GM19438 (cell line): ENCODE results near the gene PAX7.
"Not testable (repeated sequence)": the region's sequence is repeated elsewhere in the genome, so short reads cannot be mapped to it uniquely, and the experiment has no call there.

Source experiments
- ATAC-seq: cut with Tn5 transposase; IDR thresholded peaks from one replicate; pipeline ENCODE4 v1.9.1; 2021; ENCODE audit warnings: low read depth; ENCODE audit not compliant: unreplicated experiment

The PAX7 gene

DNA sequence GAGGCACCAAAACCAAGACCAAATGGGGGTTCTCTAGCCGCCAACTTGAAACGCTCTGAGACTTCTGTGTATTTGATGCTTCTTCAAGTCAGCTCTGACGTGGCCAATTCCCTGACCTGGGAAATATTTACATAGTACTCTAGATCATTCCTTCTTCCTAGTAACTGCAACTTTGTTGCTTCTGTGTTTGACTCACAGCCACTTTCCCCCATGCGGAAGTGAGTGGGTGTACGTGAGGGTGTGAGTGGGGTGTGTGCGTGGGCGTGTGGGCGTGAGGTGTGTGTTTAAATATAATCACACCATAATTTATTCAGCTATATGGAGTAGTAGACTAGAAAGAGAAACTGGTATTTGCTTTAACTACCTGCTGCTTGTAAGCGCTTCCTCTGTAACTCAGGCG, 117.8 kb downstream of the PAX7 start:
- no peak for ATAC-seq

DNA sequence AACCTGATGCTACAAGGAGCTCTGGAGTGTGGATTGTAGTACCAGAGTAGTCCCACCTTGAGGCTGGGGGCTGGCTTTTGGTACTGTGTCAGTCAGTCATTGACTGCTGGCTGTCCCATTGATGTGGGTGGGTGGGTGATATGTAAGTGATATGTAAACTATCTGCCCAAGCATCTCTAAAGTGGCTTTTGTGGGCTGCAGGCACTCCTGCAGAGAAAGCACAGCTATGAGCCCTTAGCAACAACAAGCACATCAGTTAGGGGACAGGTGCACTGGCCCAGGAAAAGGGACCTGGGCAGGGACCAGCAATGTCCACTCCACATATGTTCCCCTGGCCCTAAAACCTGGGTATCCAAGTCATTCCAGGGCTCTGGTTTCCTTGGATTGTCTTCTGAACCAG, 118.9 kb downstream of the PAX7 start:
- no peak for ATAC-seq

DNA sequence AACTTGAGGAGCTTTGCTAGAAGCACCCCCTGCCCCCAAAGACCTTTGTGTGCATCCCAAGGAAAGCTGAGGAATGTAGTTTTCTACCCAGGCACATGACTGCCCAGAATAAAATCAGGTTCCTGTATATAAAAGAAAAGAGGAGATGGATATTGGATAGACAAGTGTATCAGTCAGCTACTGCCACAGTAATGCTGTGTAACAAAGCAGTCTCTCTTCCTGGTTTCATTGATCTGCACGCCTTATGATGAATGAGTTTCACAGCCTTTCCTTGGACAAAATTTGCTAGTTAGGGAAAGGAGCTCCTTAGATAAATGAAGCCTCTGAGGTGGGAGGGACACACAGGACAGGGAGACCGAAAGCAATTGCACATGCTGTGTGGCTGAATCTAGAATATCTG, 120.0 kb downstream of the PAX7 start:
- ATAC-seq = no peak

DNA sequence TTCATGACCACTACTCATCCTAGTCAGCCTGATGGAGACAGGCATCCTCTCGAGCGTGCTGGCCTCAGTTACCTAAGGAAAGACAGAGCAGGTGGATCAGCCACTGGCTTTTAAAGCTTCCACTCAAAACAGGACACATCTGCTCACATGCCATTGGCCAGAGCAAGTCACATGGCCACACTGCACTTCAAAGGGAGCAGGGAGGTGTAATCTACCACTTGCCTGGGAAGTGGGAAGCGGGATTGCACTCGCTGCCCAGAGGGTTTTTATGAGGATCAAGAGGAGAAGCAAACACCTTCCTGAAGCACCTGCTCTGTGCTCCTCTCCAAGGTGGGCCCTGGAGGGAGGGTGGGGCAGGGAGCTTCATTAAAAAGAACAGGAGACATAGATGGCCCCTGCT, 120.8 kb downstream of the PAX7 start:
- no peak for ATAC-seq

DNA sequence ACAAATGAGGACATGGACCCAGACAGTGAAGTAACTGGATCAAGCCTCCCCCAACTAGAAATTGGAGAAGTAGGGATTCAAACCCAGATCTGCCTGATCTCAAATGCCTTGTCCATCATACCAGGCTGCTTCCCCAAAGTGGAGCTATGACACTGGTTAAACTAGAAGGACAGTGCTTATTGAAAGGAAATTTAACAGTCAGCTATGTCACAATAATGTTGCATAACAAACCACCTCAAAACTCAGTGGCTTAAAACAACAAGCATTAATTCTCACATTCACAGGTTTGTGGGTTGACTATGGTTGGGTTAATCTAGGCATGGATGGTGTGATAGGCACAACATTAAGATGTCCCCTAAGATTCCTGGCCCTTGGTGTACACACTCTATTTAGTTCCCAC, 121.8 kb downstream of the PAX7 start:
- ATAC-seq = no peak

DNA sequence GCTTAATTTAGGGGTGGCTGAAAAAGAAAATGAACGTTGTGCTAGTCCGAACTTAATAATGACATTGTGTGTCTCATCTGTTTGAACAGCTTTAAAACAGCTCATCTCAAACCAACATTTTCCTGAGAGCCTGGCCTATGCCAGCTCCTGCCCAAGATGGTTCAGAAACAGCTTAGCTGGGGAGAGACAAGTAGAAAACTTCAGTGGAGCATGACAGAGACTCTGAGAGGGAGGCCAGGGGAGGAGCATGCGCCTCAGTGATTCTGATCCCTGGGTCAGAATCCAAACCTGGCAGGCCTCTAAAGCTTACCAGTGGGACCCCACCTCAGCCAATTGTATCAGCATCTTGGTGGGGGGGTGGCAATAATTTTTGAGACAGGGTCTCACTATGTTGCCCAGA, 129.5 kb downstream of the PAX7 start:
- ATAC-seq = no peak

DNA sequence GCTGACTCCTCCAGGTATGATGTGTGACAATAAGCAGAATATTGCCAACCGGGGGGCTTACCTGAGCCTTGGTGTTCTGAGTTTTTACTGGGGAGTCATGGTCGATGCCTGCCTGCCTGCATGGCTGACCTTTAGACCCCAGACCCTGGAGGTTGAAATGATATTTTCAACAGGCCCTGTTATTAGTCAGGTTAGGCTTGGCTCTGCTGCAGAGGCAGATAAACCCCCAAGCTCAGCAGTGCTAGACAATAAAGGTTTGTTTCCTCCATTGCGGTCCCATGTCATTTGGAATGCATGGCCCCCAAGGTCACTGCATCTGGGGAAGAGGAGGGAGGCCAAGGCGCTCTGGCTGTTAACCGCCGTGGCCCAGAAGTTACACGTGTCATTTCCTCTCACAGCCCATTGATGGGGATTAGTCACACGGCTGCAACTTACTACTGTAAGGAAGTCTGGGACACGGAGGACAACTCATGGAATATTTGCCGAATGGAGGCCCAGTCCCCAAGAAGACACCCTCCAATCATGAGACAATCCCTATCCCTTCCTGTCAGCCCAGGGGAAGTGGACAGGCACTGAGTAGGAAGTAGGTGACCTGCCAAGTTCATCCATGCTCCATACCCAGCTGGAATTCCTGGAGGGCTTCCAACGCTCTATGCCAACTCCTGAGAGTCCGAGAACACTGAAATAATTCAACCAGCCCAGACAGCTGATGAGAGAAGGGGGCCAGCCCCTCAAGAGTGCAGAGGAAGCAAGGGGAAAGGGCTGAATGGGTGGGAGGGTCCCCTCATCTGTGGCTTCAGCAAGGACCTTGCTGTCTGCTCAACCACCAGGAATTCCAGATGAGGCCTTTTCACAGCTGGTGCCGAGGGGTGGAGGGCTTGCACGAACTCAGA, 131.5 kb downstream of the PAX7 start:
- no peak for ATAC-seq

DNA sequence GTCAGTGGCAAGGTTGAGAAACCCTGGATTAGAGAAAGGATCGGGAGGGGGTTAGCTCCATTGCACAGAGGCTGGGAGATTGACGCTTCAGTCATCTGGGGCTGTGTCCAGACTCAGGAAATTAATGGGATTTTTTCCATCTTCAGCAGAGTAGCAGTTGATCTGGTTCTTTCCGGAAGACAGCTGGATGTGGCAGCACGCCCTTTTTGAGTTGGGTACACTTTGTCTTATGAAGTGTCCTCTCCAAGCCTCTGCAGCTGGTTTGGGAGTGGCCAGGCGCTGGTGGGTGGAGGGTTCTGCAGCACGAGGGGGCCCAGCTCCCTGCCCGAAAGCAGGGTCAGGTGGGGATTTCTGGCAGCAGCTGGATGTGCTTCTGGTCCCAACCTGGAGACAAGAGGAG, 133.7 kb downstream of the PAX7 start:
- no peak for ATAC-seq

DNA sequence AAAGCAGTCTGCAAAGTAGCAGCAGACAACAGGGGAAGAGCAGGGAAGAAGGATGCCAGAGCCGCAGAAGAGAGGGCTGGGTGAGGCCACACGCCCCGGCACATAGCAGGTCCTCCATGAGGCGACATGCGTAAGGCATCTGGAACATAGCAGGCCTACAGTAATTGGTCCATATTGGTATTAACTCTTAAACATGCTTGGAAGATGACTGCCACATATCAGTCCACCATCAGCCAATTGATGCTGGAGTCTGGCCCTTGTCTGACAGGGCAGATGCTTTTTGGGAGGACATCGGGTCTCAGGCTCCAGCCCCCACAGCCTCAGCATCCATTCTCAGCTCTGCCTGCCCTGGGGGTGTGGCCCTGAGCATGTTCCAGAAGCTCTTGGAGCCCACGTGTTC, 135.1 kb downstream of the PAX7 start:
- no peak for ATAC-seq

DNA sequence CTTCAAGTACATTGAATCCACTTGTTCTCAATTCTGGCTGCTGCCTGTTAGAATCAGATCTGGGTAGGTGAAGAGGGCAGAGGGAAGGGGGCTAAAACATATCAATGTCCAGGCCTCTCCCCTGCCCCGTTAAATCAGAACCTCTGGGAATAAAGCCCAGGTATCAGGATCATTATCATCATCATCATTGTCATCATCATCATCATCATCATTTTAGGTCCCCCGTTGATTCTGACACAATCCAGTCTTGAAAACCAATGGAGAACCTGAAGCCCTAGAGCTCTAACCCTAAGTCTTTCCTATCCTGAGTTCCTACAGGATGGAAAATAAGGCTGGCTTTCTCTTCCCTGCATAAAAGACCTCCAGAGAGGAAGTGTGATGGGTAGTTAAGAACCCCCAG, 135.7 kb downstream of the PAX7 start:
- ATAC-seq = no peak

DNA sequence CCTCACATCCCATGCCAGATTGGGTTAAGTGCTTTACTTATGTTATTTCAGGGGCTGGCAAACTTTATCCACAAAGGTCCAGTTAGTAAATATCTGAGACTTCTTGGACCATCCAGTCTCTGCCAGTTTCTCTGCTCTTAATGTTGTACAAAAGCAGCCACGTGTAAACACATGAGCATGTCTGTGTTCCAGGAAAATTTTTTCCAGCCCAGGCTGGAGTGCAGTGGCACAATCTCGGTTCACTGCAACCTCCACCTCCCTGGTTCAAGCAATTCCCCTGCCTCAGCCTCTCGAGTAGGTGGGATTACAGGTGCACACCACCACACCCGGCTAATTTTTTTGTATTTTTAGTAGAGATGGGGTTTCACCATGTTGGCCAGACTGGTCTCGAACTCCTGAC, 136.9 kb downstream of the PAX7 start:
- not testable (repeated sequence) for ATAC-seq

DNA sequence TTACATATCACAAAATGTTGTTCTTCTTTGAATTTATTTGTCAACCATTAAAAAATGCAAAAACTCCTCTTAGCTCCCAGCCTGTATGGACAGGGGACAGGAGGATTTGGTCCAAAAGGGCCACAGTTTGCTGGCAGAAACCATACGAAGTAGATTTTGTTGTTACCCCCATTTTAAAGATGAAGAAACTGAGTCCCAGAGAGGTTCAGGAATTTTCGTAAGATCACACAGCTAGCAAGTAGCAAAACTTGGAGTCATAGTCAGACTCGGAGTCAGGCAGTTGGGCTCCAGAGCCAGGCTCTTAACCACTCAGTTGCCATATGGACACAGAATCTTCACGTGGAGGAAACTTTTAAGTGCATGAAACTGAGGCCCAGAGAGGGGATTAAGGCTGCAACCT, 137.4 kb downstream of the PAX7 start:
- no peak for ATAC-seq

DNA sequence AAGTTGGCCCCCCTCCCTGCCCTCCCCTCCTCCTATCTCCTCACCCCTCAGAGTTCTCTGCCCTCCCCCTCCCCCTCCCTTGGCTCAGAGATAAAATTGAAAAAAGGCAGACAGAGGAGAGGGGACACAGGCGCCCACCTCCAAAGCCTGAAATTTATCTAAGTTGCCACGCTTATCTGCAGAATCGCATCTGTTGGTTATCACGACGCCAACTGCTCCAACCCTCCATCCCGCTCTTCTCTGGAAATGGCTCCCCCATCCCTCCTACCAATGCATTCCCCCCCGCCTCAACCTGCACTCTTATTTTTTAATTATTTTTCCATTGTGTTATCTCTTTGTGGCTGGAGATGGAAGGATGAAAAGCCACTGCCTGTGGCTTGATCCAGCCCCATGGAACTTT, 138.5 kb downstream of the PAX7 start:
- ATAC-seq = no peak

DNA sequence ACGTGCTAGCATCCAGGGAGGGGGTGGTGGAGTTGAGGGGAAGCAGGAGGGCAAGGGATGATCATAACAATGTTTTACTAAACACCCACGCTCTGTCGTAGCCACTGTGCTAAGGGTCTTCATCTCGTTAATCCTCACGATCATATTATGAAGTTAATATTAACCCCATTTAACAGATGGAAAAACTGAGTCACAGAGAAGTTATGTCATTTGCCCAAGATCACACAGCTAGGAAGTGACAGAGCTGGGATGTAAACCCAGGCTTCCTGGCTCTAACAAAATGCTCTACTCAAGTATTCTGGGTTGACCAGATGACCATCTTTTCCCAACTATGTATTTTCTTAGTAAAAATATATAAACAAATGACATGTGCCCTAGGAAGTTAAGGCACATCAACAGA, 140.2 kb downstream of the PAX7 start:
- no peak for ATAC-seq

DNA sequence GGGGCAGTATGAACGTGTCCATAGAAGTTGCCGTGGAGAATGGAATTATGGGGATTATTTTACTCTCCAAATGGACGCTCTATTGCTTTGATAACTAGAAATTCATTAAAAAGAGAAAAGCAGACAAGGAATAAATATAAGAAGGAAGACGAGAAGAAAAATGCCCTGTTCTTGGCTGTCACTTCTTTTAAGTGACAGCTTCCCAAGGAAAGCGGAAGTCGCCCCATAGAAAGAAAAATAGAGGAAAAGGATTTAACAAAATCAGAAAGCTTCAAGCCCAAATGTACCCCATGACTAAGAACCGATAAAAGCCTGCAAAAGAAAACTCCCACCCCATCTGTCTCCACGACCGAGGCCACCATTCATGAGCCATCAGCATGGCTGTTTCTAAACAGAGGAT, 143.1 kb downstream of the PAX7 start:
- ATAC-seq = no peak

DNA sequence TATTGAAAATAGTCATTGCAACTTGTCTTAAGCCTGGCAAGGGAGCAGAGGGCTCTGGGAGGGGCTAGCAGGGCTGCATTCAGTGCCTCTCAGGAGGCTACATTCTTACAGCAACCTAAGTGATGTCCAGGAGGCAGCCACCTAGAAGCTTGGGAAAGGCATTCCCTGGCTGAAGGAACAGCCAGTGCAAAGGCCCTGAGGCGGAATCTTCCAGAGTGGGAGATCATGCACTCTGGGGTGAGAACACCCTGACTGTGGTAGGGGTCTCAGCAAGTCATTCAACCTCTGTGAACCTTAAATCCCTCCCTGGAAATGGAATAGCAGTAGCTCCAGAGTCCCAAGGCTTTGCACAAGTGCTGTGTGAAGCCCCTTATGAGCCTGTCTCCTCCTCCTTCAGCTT, 144.7 kb downstream of the PAX7 start:
- ATAC-seq = no peak

DNA sequence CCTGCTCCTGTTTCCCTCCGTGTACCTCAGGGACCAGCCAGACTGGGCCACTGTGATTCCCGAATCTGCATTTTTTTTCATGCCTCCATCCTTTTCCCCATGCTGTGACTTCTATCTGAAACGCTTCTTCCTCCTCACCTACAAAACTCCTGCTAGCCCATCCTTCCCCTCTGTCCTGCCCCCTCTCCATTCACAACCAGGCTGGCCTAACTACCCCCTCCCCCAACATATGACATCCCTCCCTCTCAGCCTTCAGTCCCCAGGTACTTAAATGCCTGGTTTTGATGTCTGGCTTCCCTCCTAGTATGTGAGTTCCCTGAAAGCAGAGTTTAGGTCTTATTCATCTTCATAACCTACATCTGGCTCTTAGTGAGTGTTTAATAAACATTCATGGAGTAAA, 146.1 kb downstream of the PAX7 start:
- no peak for ATAC-seq

DNA sequence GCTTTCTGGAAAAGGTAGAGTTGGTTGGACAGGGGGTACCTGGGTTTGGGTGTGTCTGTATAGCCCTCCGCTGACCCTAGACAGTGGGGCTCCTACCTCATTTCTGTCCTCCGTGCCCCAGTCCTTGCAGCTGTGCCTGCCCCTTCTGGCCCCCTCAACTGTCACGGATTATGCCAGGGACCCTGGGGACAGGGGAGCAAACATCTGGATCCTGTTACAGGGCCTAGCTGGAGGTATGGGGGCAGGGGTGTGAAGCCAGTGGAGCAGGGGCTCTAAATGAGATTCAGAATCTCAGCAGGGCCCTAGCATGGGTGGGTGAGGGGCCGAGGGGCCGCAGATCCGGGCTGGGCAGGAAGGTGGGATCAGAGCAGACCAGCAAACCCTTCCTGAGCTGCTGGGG, 147.8 kb downstream of the PAX7 start:
- no peak for ATAC-seq

DNA sequence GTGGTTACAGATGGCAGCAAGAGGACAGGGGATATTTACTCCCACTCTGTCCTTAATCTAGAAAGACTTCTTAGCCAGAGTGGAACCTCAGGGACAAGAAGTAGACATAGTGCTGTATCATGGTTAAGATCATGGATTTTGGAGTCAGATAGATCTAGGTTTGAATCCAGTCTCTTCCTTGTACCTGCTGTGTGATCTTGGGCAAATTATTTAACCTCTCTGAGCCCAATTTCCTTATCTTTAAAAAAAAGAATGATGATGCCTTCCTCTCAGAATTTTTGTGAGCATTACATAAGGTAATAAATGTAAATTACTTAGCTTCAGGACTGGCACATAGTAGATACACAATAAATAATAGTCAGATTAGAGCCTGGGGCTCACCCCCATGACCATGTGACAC, 150.4 kb downstream of the PAX7 start:
- ATAC-seq = no peak

DNA sequence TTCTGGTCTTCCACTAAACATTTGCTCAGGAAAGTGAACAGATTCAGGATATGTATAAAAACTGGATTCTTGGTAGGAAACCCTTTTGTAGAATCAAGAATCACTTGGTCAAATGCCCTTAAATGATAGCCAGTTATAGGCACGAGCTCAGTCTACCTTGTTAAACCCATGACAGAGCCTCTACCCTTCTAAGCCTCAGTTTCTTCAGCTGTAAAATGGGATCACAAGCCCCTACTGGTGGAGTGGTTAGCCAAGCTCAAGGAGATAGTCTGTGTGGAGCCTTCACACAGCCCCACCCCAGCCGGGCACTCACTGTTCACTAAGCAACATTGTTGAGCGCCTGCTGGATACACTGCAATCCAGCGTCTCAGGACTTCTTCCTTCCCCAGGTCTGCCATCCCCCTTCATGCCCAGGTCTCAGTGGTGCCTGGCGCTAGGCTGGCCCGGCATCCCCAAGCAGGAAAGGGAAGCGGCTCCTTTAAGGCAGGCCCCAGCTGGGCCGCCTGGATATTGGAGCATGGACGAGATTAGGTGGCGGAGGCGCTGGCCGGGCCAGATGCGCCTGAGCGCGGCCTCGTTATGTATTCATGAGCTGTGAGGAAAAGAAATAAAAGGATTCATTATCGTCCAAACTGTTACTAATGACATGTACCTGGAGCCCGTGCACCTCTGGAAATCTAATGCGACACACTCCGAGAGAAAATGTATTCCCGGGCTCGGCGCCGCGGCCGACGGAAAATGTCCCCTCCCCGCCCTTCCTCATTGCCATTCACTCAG, 153.2 kb downstream of the PAX7 start:
- no peak for ATAC-seq

DNA sequence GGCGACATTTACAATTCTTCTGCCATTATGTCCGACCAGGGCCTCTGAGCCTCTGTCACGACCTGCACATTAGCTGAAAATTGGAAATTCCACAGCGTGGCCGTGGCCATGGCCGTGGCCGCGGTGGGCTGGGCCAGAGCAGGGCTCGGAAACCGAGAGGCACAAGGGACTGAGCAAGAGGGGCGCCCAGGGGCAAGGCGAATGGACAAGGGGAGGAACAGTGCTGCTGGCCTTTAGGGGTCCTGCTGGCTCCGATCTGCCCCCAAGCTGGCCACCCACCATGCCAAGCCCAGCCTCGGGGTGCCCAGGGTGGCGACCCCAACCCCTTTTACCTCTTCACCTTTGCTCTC, 153.8 kb downstream of the PAX7 start:
- no peak for ATAC-seq

DNA sequence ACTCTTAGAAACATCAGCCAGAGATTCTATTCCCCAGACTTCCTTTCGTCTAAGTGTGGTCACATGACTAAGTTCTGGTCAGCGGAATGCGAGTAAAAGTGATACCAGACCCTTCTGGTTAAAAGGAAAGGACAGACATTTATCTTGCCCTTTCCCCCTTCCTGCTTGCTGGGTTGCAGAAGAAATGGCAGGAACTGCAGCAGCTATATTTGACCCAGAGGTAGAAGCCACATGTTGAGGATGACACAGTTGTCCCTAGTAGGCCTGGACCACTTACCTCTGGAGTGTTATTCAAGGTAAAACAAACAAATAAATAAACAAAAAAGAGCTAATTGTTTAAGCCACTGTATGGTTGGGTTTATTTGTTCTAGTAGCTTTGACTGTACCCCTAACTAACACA, 155.5 kb downstream of the PAX7 start:
- no peak for ATAC-seq
